HUES6 (cell line): Measurements from ENCODE around the gene FBXO33.

Source experiments
- H3K27ac ChIP-seq: 2 replicates; pipeline ENCODE4 v1.7.0; 2013; ENCODE audit warnings: low read depth, mild to moderate bottlenecking, low read length, inconsistent platforms
- H3K27me3 ChIP-seq: 2 replicates; pipeline ENCODE4 v1.6.1; 2013; ENCODE audit warnings: low read length; ENCODE audit not compliant: control insufficient read depth, insufficient read depth
- H3K36me3 ChIP-seq: 2 replicates; pipeline ENCODE4 v1.6.1; 2013; ENCODE audit warnings: low read length; ENCODE audit not compliant: control insufficient read depth, insufficient read depth
- H3K4me1 ChIP-seq: 2 replicates; pipeline ENCODE4 v1.6.1; 2013; ENCODE audit warnings: low read length; ENCODE audit not compliant: control insufficient read depth, insufficient read depth
- H3K4me3 ChIP-seq: 2 replicates; pipeline ENCODE4 v1.5.1; 2013; ENCODE audit warnings: low read depth, low read length
- H3K9ac ChIP-seq: one replicate; pipeline ENCODE4 v1.6.1; 2013; ENCODE audit warnings: mild to moderate bottlenecking, low read length
- H3K9me3 ChIP-seq: 2 replicates; pipeline ENCODE4 v1.6.1; 2013; ENCODE audit warnings: low read depth, low read length; ENCODE audit not compliant: control insufficient read depth, insufficient read depth

FBXO33 gene

DNA sequence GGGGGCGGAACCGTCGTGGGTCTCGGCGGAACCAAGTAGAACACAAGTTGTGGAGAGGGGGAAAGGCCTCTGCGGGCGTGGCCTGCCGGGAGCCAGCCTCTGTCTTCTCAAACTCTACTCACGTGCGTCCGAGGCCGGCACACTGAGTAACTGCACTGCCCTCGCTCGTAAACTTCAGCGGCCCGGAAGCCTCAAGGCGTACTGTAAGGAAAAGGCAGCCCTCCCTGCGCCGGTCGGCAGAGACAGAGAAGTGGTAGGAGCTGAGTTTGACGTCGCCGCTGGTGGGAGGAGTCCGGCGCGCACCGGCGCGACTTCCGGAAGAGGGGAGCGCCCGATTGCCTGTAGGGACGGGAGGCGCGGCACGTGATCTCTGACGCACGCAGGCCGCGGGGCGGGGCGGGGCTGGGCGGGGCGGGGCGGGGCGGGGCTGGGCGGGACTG, at the start of gene FBXO33:
Gene FBXO33 (minus strand): TSS at position 255 of the 440 bp plus-strand sequence. CDS start 271 bp downstream, outside the sequence.
- Histone ChIP-seq H3K9ac (peak within 1 kb of the TSS; percentile 100), H3K4me1 (peaks cover 2% of the 10 kb centered on the region), H3K27ac (peak within 1 kb of the TSS; percentile 100), H3K36me3 (no peaks in the 10 kb centered on the region), H3K9me3 (no peaks in the 10 kb centered on the region), H3K4me3 (peak within 1 kb of the TSS; percentile 97), H3K27me3 (no peaks in the 10 kb centered on the region)

- Histone ChIP-seq H3K36me3 (no peaks in the 10 kb centered on the region), H3K9ac (no peak overlapping the region), H3K27ac (no peak overlapping the region), H3K4me3 (no peak overlapping the region), H3K4me1 (peaks cover under 1% of the 10 kb centered on the region; the same call in 1 of the 2 replicates), H3K27me3 (no peaks in the 10 kb centered on the region), H3K9me3 (no peaks in the 10 kb centered on the region)
These were observed 42.2 kb upstream of the FBXO33 start for GRCh38 chr14:39474416-39474911.

- no peaks in the 10 kb centered on the region for H3K36me3 ChIP-seq
- H3K27me3 ChIP-seq, result no peaks in the 10 kb centered on the region
- H3K4me1 ChIP-seq, result peaks cover 7% of the 10 kb centered on the region
- H3K27ac ChIP-seq, result no peak overlapping the region
- no peak overlapping the region for H3K4me3 ChIP-seq
- no peaks in the 10 kb centered on the region for H3K9me3 ChIP-seq
- H3K9ac ChIP-seq, result no peak overlapping the region
These were observed 39.8 kb upstream of the FBXO33 start for GRCh38 chr14:39472078-39472477.

GRCh38 chr14:39469094-39469710, 37.0 kb upstream of the FBXO33 start:
- Histone ChIP-seq H3K27ac (no peak overlapping the region), H3K9ac (no peak overlapping the region), H3K4me3 (no peak overlapping the region)

GRCh38 chr14:39467889-39468524, 35.8 kb upstream of the FBXO33 start:
- Histone ChIP-seq H3K27me3 (no peaks in the 10 kb centered on the region), H3K4me1 (peaks cover 7% of the 10 kb centered on the region), H3K27ac (no peak overlapping the region), H3K9me3 (no peaks in the 10 kb centered on the region), H3K36me3 (no peaks in the 10 kb centered on the region), H3K4me3 (no peak overlapping the region), H3K9ac (no peak overlapping the region)

More at GRCh38 chr14:39469094-39469710, 37.0 kb upstream of the FBXO33 start:
- H3K9me3 ChIP-seq, result no peaks in the 10 kb centered on the region
- H3K36me3 ChIP-seq, result no peaks in the 10 kb centered on the region
- no peaks in the 10 kb centered on the region for H3K27me3 ChIP-seq
- H3K4me1 ChIP-seq, result peaks cover 7% of the 10 kb centered on the region

DNA sequence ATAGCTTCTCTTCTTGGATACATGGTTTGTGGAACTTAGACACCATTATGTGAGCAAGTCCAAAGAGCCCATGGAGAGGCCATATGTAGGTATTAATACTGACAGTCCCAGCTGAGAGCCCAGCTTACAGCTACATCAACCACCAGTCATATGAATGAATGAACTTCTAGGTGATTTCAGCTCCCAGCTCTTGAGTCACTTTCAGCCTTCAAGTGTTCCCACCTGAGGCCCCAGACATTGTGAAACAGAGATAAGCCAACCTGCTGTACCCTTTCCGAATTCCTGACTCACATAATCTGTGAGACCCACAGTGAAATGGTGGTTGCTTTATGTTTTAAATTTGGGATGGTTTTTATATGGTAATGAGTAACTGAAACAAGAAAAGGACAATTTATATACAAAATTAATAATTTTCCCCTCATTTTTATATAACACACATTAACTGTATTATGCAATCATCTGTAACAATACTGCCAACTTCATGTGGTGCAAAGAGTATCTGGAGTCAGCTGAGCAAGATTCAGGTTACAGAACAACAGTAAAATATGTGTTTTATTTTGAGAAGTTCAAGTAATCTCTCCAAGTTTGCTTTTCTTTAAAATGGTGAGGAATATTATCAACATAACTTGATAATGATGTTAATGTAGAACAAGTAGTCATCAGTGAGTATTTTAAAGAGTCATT, 27.7 kb upstream of the FBXO33 start:
- Histone ChIP-seq H3K4me1 (no peaks in the 10 kb centered on the region), H3K4me3 (no peak overlapping the region), H3K36me3 (no peaks in the 10 kb centered on the region), H3K9me3 (no peaks in the 10 kb centered on the region), H3K9ac (no peak overlapping the region), H3K27ac (no peak overlapping the region), H3K27me3 (no peaks in the 10 kb centered on the region)

DNA sequence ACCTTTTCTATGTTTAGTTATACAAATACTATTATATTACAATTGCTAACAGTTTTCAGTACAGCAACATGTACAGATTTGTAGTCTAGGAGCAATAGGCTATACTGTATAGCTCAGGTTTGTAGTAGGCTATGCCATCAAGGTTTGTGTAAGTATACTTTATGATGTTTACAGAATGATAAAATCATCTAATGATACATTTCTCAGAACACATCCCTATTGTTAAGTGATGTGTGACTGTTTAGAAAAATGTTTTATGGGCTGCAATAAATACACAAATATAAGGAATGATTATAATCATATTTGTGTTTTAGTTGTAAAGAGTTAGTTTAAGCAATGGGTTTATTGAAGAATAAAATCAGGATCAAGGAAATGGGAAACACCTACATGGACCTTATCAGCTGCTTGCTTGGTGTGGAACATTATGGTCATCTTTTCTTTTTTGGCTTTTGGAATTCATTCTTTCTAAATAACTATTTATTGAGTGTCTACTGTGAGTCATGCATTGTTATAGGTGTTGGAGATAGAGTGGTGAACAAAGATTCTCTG, 24.5 kb upstream of the FBXO33 start:
- Histone ChIP-seq H3K9ac (no peak overlapping the region), H3K36me3 (no peaks in the 10 kb centered on the region), H3K27ac (no peak overlapping the region), H3K9me3 (no peaks in the 10 kb centered on the region), H3K4me3 (no peak overlapping the region), H3K4me1 (no peaks in the 10 kb centered on the region), H3K27me3 (no peaks in the 10 kb centered on the region)

- Histone ChIP-seq H3K27ac (no peak overlapping the region), H3K27me3 (no peaks in the 10 kb centered on the region), H3K36me3 (no peaks in the 10 kb centered on the region), H3K9ac (no peak overlapping the region), H3K4me3 (no peak overlapping the region), H3K9me3 (no peaks in the 10 kb centered on the region), H3K4me1 (no peaks in the 10 kb centered on the region)
These were observed 22.8 kb upstream of the FBXO33 start for GRCh38 chr14:39454906-39455539.

GRCh38 chr14:39452680-39453079, 20.4 kb upstream of the FBXO33 start:
- Histone ChIP-seq H3K4me3 (no peak overlapping the region), H3K27ac (no peak overlapping the region), H3K36me3 (no peaks in the 10 kb centered on the region), H3K9me3 (no peaks in the 10 kb centered on the region), H3K9ac (no peak overlapping the region), H3K4me1 (no peaks in the 10 kb centered on the region), H3K27me3 (no peaks in the 10 kb centered on the region)

- Histone ChIP-seq H3K4me1 (no peaks in the 10 kb centered on the region), H3K27ac (no peak overlapping the region), H3K9me3 (no peaks in the 10 kb centered on the region), H3K4me3 (no peak overlapping the region), H3K36me3 (no peaks in the 10 kb centered on the region), H3K27me3 (no peaks in the 10 kb centered on the region), H3K9ac (no peak overlapping the region)
These were observed 19.6 kb upstream of the FBXO33 start for GRCh38 chr14:39451811-39452210.
